Tongue (tissue), 2 donors: ENCODE data around the gene MLXIP. TPM values are rescaled to one million over a fixed set of nuclear protein-coding genes. Genes with fewer than 3 reads are reported as not detected.
"Not testable (repeated sequence)": the region's sequence is repeated elsewhere in the genome, so short reads cannot be mapped to it uniquely, and the experiment has no call there.

ENCODE experiments used
- DNase-seq: peaks from one replicate; pipeline ENCODE4 v3.0.0-alpha.2; 2015
- total RNA-seq: library from RNA; depleted of rRNA; stranded (reverse); fragments of >200 nt; gene quantifications from one replicate; pipeline ENCODE4 v1.2.3, GENCODE V29; 2014

MLXIP gene
- total RNA-seq, 1 donor from 2014 or later = 15.9 TPM

DNA sequence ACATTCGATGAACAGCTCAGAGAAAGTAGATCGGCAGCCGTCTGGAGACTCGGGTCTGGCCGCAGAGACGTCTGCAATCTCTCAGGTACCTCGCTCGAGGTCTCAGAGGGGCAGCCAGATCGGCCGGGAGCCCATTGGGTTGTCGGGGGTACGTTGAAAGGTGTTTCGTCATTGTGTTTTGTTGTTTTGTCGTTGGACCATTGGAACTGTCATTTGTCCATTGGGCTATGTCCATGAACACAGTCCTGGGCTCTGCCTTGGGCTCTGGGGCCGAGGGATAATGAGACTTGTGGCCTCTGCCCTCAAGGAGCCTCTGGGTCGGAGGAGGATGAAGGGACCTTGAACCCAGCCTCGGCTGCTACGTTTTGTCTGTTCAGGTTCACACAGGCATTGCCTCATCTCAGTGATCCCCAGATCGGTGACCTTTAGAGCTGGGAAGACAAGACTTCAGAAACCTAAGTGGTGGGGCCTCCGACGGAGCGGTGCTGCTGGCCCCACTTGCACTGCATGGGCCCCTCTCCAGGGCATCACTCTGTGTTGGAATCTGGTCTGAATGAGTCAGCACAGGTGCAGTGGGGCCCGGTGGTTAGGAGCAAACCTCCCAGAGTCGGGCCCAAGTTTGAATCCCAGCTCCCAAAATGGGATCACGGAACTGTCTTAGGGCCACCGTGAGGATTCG lies 23.6 kb upstream of the MLXIP start:
- no peak for DNase-seq

DNA sequence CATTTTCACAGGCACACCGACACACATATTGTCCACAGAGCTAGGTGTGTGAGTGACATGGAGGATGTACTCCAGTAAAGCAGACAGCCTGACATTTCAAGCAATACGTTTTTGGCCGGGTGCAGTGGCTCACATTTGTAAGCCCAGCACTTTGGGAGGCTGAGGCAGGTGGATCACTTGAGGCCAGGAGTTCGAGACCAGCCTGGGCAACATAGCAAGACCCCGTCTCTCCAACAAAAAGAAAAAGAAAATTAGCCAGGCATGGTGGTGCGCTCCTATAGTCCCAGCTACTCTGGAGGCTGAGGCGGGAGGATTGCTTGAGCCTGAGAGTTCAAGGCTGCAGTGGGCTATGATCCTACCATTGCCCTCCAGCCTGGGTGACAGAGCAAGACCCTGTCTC lies 22.1 kb upstream of the MLXIP start:
- DNase-seq = not testable (repeated sequence)

DNA sequence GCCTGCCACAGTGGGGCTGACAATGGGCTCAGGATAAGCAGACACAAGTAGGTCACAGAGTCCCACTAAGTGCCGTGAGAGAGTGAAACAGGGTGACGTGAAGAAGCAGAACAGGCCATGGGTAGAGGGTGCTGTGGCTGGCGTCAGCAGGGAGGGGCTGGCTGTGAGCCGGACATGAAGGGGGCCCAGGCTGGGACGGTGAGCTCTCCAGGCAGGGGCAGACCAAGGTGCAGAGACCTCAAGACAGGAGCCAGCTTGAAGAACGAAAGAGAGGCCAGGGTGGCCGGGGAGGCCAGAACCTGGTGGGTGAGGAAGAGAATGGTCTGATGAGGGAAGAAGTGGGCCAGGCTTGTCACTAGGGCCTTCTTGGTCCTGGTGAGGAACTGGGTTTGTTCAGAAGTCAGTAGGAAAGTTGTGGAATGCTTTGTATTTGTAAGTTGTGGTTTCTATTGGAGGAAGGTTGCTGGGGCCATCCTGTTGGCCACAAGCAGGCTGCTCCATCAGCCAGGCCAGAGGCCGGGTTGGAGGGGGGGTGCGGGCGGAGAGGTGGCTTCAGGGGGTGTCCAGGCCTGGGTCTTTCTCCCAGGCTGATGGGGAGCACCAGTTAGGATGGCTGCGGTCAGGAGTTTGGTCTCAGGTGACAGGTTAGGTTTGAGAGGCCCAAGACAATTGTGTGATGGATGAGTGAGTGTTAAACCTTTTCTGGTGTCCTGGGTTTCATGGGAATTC lies 21.4 kb upstream of the MLXIP start:
- DNase-seq = no peak

DNA sequence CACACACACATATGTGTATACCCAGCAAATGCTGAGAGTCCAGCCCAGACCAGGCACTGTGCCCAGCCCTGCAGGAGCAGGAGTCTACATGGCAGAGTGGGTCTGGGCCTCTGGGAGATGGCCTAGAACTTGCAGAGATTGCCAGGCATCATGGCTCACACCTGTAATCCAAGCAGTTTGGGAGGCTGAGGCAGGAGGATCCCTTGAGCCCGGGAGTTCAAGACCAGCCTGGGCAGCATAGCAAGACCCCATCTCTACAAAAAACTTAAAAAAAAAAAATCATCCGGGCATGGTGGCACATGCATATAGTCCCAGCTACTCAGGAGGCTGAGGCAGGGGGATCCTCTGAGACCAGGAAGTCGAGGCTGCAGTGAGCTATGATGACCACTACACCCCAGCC lies 20.8 kb upstream of the MLXIP start:
- DNase-seq = no peak

DNA sequence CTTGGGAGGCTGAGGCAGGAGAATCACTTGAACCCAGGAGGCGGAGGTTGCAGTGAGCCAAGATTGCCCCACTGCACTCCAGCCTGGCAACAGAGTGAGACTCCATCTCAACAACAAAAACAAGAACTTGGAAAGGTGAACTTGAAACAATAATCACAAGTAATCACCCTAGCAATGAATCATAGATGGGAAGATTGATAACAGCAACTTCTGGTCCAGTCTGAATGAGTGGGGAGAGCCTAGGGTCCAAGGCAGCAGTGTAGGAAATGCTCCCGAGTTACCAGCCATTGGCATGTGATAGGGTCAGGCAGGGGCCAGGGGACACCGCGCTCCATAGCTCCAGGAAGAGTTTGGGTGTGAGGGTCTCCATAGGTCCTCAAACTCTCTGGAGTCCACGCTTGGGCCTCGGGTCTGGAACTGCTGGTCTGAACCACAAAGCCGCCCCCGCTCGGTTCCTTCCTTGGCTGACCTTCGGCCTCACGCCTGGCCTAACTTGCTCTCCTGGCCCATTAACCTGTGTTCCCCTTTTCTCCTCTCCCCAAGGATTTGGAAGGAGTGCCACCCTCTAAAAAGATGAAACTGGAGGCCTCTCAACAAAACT lies 19.9 kb upstream of the MLXIP start:
- DNase-seq = no peak

DNA sequence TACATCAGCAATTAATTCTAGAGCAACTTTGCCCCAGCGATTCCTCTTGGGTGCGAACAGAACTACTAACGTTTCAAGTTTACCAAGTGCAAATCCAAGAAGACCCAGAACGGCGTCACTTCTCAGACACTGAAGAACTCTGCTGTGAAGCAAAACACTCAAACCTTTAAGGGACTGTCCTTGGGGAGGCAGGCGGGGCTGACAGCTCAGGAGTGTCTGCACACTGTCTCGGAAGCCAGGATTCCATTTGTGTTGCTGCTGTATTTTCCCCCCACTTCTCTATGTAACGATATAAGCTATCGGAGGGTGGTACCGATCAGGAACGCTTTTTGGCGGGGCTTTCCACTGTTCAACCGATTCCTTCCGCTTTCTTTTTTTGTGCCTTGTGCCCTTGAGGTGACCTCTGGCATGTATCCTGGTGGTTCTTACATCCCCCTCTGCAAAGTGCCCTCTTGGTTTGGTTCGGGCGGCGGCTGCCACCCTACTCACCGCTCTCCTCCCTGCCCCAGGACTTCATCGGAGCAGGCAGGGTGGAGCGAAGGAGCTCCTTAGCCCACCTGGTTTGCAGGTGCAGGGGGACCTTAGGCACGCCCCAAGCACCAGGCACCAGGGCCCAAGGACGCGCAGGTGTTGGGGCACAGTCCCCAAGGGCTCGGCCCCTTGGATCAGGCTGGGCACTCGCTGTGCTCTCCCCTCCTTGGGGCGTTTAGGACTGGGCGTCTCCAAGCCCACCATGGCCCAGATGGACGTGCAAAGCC lies 19.2 kb upstream of the MLXIP start:
- no peak for DNase-seq

DNA sequence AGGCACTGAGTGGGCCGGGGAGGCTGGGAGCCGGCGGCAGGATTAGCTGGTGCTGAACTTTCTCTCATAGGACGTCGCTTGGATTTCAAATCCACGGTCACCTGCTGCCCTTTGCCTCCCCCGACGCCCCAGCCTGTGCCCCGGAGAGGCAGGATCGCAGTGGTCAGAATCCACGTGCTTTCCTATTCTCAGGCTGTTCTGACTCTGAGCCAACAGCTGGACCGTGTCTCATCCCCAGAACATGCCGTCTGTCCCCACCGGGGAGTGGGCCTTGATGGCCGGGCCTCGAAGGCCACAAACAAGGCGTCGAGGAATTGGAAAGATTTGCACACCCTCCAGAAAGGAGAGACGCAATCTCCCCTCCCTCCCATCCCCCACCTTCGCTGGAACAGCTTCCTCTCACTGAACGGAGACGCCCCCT lies 18.5 kb upstream of the MLXIP start:
- peak; percentile 19 for DNase-seq

DNA sequence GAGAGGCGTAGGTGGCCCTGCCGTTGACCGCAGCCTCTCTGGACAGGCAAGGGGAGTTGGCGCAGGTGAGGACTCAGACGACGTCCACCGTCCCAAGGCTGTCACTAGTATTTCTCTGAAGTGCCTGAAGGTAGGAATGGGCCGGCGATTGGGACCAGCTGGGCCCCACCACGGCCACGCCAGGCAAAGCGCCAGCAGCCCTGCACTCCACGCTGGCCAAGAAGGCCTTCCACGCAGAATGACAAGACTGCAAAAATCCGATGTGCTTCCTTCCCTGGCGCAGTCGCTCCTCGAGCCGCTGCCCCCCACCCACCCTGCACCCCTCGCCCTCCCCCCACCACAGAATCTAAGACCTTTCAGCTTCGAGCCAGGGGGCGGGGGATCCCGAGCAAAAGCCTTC lies 17.3 kb upstream of the MLXIP start:
- no peak for DNase-seq

DNA sequence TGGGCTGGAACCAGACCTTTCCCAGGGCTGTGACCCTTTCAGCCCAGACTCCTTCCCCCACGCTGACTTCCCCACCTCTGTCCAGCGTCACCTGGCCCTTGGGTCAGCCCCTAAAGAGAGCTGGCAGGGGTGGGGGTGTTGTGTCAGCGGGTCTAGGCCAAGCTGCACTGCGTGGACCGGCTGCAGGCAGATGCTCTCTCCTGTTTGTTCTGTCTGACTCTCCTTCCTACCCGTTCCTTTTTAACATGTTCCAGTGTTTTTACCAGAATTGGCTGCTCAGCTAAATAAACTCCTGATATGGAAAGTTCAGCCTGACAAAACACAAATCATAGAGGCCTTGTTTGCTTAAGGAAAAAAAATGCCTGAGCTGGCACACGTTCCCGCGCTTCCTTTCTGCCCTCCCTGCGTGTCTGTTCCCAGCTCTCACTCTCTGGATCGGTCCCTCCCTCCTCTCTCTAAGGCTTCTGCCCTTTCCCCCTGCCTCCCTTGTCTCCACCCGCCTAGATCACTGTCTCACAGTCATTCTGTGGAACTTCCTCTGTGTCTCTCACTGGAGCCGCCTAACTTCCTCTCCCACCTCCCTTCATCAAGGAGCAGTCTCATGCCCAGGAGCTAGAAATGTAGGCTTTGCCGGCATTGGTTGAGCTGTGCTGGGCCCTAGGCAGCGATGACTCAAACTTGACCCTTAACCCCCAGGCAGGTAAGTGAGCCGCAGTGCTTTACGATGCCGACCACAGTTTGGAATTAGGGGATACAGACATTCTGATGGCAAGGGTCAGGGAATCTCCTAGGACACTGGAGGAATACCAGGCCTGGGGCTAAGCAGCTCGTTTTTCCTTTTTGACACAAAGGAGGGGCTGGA lies 15.5 kb upstream of the MLXIP start:
- peak; percentile 62 for DNase-seq

DNA sequence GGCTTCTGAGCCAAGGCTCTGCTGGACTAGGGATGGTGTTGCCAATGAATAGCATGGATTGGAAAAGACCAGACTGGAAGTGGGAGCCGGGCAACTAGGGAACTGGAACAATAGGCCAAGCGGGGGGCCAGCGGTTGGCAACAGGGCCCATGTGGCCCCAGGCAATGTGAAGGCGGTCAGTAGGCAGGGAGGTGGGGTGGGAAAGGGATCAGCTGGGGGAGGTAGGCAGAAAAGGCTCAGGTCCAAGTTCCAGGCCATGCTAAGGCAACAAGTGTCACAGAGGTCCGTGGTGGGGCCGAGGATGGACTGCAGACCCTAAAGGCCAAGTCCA lies 14.9 kb upstream of the MLXIP start:
- no peak for DNase-seq

DNA sequence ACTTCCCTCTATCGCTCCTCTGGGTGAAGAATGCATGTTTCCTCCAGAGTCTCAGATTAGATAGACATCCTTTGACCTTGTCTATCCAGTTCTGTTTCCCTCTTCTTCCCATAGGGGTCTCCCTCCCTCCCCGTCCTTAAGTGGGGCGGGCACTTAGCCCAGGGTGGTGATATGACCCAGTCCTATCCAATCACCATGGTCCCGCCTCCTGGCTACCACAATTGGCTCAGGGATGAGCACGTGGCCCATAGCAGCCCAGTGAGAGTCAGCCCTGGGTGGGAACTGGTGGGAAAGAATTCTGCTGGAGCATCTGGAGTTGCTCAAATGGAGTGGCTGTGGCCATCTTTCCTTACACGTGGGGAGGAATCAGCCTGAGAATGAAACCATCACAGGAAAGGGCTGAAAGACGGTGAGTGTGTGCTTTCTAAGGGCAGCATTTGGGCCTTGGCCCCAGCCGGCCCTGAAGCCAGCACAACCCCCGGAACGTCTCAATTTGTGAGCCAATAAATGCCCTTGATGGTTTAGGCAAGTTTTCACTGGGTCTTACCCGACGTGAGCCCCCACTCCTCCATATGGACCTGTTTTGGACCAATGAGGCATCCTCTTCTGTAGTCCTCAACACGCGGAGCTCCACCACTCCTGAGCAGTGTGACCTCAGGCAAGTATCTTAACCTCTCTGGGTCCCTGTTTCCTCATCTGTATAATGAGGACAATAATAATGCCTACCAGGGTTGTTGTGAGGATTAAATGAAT lies 14.4 kb upstream of the MLXIP start:
- DNase-seq = peak; percentile 93

DNA sequence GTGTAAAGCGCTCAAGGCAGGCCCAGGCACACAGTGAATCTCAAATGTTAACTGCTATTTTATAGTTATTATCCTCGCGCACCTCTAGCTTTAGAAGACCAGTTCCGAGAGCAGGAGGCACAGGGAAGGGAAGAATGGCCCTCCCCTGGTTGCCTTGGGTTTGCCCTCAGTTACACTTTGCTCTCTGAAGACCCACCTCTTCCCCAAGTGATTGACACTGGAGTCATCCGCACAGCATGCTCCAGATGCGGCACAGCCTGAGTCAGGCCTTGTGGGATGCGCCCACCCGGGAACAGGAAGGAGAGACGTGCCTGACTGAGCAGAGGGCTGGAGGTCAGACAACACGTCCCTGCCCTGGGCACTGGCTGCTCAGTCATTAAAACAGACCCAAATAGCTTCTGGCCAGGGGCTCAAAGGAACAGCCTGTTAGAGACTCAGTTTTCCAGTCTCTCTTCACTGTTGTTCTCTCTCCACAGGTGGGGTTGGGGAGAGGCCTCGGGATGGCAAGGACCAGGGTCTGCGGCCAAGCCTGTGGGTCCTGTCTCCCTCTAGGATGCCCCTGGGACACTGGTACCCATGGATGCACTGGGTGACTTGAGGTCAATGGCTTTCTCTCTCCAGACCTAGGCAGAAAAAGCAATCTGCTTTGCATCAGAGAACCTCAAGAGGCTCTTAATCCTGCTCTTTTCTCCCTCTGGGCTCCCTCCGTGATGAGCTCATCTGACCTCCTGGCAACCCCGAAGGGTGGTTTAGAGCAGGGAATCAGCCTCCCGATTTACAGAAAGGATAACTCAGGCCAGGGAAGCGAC lies 13.6 kb upstream of the MLXIP start:
- DNase-seq = peak; percentile 50

DNA sequence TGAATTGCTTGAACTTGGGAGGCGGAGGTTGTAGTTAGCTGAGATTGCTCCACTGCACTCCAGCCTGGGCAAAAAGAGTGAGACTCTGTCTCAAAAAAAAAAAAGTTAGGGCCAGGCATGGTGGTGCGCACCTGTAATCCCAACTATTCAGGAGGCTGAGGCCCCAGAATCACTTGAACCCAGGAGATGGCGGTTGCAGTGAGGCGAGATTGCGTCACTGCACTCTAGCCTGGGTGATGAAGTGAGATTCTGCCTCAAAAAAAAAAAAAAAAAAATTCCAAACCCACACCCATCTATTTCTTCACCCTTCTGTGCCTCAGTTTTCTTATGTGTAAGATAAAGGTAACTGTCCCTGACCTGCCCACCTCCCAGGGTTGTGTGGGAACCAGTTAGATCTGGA lies 11.0 kb upstream of the MLXIP start:
- no peak for DNase-seq

DNA sequence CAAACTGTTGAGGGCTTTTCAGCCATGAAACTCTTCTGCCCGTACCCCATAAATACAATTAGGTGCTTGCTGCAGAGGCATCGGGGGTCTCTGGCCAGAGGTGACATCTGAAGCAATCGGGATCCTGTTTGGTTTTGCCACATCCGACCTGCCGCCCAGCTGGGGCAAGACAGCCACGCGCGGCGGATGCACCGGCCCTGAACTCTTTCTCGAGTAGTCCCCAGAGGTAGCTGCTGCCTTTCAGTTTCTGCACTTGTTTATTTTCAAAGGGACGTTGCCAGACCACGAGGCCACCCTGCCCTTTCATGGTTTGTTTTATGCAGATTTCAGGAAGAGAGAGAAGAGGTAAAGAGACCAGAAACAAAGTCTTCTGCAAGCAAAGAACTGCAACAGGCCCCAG lies 10.6 kb upstream of the MLXIP start:
- peak; percentile 24 for DNase-seq

DNA sequence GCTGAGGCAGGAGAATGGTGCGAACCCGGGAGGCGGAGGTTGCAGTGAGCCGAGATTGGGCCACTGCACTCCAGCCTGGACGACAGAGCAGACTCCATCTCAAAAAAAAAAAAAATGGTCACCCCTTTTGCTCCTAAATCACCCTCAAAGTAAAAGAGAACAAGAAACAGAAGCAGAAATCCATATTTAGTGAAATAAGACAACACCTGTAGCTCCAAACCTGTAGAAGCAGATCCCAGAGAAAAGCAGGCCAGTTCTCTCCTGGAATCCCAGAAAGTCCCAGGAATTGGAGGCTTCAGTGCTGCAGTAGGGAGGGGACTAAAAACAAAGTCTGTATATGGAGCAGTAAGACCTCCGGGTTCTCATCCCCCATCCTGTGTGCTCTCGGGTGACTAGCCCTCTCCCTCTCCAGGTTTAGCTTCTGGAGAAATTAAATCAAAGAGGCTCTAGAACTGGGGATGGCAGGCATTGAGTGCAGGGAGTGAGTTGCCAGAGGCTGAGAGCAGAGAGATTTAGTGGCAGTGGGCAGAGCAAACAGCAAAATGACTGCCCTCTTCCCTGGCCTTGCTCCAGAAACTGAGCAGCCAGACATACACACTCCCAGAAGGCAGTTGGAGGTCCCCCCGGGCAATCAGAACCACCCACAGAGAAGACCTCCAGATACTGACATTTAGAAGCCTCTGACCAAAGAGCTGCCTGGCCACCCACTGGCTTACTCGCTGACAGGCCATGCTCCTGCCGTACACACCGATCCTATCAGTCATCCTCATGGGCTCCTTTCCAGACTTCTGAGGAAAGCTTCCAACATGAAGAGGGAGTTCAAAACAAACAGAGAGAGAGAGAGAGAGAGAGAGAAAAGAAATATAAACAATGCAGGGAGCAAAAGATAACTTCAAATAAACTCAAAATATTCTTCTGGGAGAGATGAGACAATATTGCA lies 6.3 kb upstream of the MLXIP start:
- DNase-seq = peak; percentile 54

DNA sequence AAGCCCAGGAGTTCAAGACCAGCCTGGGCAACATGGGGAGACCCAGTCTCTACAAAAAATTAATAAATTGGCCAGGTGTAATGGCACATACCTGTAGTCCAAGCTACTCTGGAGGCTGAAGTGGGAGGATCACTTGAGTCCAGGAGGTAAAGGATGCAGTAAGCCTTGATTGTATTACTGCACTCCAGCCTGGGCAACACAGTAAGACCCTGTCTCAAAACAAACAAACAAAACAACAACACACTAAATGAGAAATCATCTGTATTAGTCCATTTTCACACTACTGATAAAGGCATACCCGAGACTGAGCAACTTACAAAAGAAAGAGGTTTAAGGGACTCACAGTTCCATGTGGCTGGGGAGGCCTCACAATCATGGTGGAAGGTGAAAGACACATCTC lies 4.7 kb upstream of the MLXIP start:
- no peak for DNase-seq

DNA sequence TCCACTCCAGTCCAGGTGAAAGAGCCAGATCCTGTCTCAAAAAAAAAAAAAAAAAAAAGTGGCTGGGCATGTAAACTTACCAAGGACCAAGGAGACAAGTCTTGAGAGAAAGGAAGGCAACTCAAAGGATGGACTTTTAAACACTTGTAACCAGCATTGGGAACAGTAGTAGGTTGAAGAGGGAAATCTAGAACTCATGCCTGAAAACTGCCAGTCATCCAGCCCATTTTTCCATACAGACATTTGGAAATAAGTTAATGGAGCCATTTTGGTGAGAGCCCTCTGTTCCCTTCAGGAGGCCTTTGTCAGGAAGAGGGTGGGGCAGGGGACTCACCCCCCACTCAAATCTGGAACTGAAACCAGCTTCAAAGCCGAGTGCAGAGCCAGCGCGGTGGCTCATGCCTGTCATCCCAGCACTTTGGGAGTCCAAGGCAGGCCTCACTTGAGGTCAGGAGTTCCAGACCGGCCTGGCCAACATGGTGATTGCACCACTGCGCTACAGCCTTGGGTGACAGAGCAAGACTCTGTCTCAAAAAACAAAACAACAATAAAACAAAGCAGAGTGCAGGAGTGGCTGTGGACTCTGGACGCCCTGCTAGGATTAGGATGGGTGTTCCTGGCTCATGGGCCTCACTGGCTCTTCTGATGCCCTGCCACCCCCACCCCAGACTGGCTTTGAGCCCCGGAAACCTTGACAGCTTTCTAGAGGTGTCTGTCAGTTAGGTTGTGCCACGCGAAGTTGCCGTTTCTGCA lies 1.6 kb upstream of the MLXIP start:
- DNase-seq = no peak

DNA sequence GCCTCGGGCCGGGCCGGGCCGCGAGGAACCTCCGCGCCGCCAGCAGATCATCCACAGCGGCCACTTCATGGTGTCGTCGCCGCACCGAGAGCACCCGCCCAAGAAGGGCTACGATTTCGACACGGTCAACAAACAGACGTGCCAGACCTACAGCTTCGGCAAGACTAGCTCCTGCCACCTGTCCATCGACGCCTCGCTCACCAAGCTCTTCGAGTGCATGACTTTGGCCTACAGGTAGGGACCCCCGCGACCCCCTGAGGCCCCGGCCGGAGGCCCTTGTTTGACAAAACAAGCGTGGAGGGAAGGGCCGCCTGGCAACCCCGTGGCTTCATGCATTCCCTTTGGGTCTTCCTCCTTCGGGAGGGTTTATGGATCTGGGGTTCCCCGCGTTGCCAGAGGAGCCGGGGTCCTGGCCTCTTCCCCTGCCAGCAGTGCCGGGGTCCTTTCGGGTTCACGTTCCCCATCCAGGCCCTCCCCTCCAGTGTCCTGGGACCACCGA lies 526 bp downstream of the MLXIP start:
- peak; percentile 36 for DNase-seq
